Testis (tissue), 3 donors: ENCODE measurements around the gene PRKACG. TPM values are rescaled to one million over a fixed set of nuclear protein-coding genes. Genes with fewer than 3 reads are reported as not detected.

Source experiments
- DNase-seq: peaks from one replicate; pipeline ENCODE4 v3.0.0-alpha.2; 2019
- H3K27ac ChIP-seq, 2 donors: fragments of 200-600 bp; sonication (generic); one replicate each; pipeline ENCODE4 v1.5.1; 2019
- H3K27me3 ChIP-seq: fragments of 200-600 bp; sonication (generic); one replicate; pipeline ENCODE4 v1.5.1; 2019
- H3K36me3 ChIP-seq: fragments of 200-600 bp; sonication (generic); one replicate; pipeline ENCODE4 v1.5.1; 2017; ENCODE audit warnings: low read depth; ENCODE audit errors: missing control alignments
- H3K4me1 ChIP-seq: fragments of 200-600 bp; sonication (generic); one replicate; pipeline ENCODE4 v1.5.1; 2019
- H3K4me3 ChIP-seq, 2 donors: fragments of 200-600 bp; sonication (generic); one replicate each; pipeline ENCODE4 v1.5.1; 2017 to 2019
- H3K9me3 ChIP-seq: fragments of 200-600 bp; sonication (generic); one replicate; pipeline ENCODE4 v1.5.1; 2017
- CTCF ChIP-seq, 3 experiments: fragments of 450-650 bp in 2 of 3; fragments of 200-600 bp in 1 of 3; sonication (generic) in 1 of 3; IDR thresholded peaks; one replicate each; pipeline ENCODE4 v1.5.1; 2016 to 2019; ENCODE audit warnings: antibody characterized with exemption in 3 of 3, mild to moderate bottlenecking in 2 of 3, moderate library complexity in 1 of 3
- POLR2A ChIP-seq: fragments of 450-650 bp; IDR thresholded peaks from one replicate; pipeline ENCODE4 v1.6.1; 2017; ENCODE audit warnings: antibody characterized with exemption, mild to moderate bottlenecking, moderate library complexity
- WGBS, 2 donors: methylation state at CpG; one replicate each; pipeline ENCODE4 v1.1.5; 2018; 5-methylcytosine and 5-hydroxymethylcytosine counted together
- intact Hi-C: fragments of 100-400 bp; cut with DNase I; formaldehyde crosslinking; loops from one replicate; pipeline ENCODE4 v1.15.1; 2023; ENCODE audit warnings: low total_unique reads
- polyA plus RNA-seq: library from polyadenylated mRNA; stranded (reverse); fragments of 350-450 nt; fragmentation: Illumina TruSeq; extraction: RNeasy Lipid Tissue Mini Kit (QIAGEN cat#74804); gene quantifications from one replicate; pipeline ENCODE4 v1.2.3, GENCODE V29; 2014; ENCODE audit warnings: low read depth, low replicate concordance; ENCODE audit not compliant: insufficient read depth
- total RNA-seq, 2 donors: library from RNA; depleted of rRNA; stranded (reverse); fragments of >200 nt; gene quantifications; one replicate each; pipeline ENCODE4 v1.2.3, GENCODE V29; 2016

Gene PRKACG
- total and polyA plus RNA-seq, 3 donors from 2014 or later: 14.0 to 46.5 (median 14.2) TPM

DNA sequence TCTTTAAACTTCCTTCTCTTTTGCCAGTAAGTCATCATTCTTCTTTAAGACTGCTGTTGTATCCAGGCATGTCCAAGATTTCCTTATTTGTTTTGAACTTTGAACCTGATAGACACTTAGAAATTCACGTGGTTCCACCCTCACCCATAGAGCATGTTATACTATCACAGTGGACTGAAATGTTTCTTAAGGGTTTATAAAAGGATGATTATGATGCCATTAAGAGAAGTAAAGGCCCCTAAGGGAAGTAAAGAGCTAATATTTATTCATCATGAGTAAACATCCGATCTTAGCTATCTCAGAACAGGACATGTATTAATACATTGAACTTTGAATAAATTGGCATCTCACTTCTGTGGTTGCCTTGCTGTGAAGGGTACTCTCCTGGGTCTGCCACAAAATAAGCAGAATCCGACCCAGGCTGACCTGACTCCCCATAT, 49.8 kb downstream of the PRKACG start:
- H3K27me3 ChIP-seq: no peaks in the 10 kb centered on the region
- H3K27ac ChIP-seq: no peak overlapping the region
- no peak overlapping the region for H3K4me3 ChIP-seq
- H3K9me3 ChIP-seq: no peaks in the 10 kb centered on the region
- 78 to 79% methylated on average over 3 of the region's 3 CpGs for WGBS, 2 donors
- TF ChIP-seq CTCF (IDR thresholded peaks at IDR 0.05): no peak
- no peak for TF ChIP-seq POLR2A
- intact Hi-C loops: no loop called here
- DNase-seq: no peak
- H3K36me3 ChIP-seq: no peaks in the 10 kb centered on the region
- no peaks in the 10 kb centered on the region for H3K4me1 ChIP-seq

DNA sequence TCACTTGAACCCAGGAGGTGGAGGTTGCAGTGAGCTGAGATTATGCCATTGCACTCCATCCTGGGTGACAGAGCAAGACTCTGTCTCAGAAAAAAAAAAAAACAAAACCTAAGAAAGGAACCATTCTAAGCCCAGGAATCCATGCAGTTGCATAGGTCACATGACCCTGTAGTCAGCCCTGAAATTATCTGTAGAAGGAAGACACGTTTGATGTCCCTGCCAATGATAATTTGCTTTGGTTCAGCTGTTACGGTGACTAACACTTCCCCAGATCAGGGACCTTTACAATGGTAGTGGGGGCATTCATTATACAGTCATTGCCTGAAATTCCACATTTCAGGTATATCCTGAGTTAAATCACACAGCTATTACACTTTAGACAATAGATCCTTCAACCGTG, 50.5 kb downstream of the PRKACG start:
- H3K36me3 ChIP-seq: no peaks in the 10 kb centered on the region
- DNase-seq: no peak
- no peaks in the 10 kb centered on the region for H3K9me3 ChIP-seq
- no peak overlapping the region for H3K4me3 ChIP-seq
- no peaks in the 10 kb centered on the region for H3K4me1 ChIP-seq
- TF ChIP-seq POLR2A: no peak
- no peak for TF ChIP-seq CTCF (IDR thresholded peaks at IDR 0.05)
- 76 to 82% methylated on average over 3 of the region's 3 CpGs for WGBS, 2 donors
- H3K27ac ChIP-seq: no peak overlapping the region
- no peaks in the 10 kb centered on the region for H3K27me3 ChIP-seq
- intact Hi-C loops: no loop called here

Other genes starting within 250 kb of the PRKACG start
- 10 to 100 TPM; 14.5 to 29.4 TPM for gene FXN, start 21.6 kb upstream of the PRKACG start, total RNA-seq
- gene FXN, start 21.6 kb upstream of the PRKACG start, polyA plus RNA-seq: 19.7 TPM
- gene TJP2, start 160.2 kb upstream of the PRKACG start, total RNA-seq: 100 to 1,000 TPM; 148 to 168 TPM
- 108 TPM for gene TJP2, start 160.2 kb upstream of the PRKACG start, polyA plus RNA-seq